ENCODE data around the gene SAMM50. TPM values are rescaled to one million over a fixed set of nuclear protein-coding genes. Genes with fewer than 3 reads are reported as not detected.

The SAMM50 gene
- polyA plus RNA-seq, result 79.5 TPM

- Mint-ChIP-seq H3K27me3 (peaks cover 5% of the 10 kb centered on the region), H3K27ac (peak within 1 kb of the TSS; percentile 88 to 96 (median 91)), H3K9me3 (no peaks in the 10 kb centered on the region), H3K4me3 (peak within 1 kb of the TSS; percentile 94 to 100 (median 98)), H3K4me1 (peaks cover 19 to 29% (median 22%) of the 10 kb centered on the region in 3 donors), H3K36me3 (peaks cover 10% of the 10 kb centered on the region)
Observed at GRCh38 chr22:43955040-43955882, at the start of gene SAMM50. SAMM50 (plus strand) TSS chr22:43955442; CDS start chr22:43955578, 136 bp downstream.

GRCh38 chr22:43905681-43906080, 49.6 kb upstream of the SAMM50 start:
- no peak overlapping the region for H3K4me3 Mint-ChIP-seq
- H3K27ac Mint-ChIP-seq, result no peak overlapping the region
- peaks cover 12% of the 10 kb centered on the region for H3K27me3 Mint-ChIP-seq
- H3K9me3 Mint-ChIP-seq, result no peaks in the 10 kb centered on the region
- no peaks in the 10 kb centered on the region for H3K4me1 Mint-ChIP-seq
- no peaks in the 10 kb centered on the region for H3K36me3 Mint-ChIP-seq

- Mint-ChIP-seq H3K4me3 (no peak overlapping the region), H3K4me1 (peaks cover 0 to 3% (median 0%) of the 10 kb centered on the region in 3 donors), H3K36me3 (no peaks in the 10 kb centered on the region), H3K9me3 (peaks cover 0 to 2% (median 0%) of the 10 kb centered on the region in 3 donors), H3K27ac (no peak overlapping the region), H3K27me3 (peaks cover 4% of the 10 kb centered on the region)
Observed at GRCh38 chr22:43909708-43910107, 45.5 kb upstream of the SAMM50 start.

GRCh38 chr22:43910178-43910695, 45.0 kb upstream of the SAMM50 start:
- H3K36me3 Mint-ChIP-seq, result no peaks in the 10 kb centered on the region
- peaks cover 0 to 2% (median 0%) of the 10 kb centered on the region in 3 donors for H3K9me3 Mint-ChIP-seq
- peaks cover 4% of the 10 kb centered on the region for H3K27me3 Mint-ChIP-seq
- no peak overlapping the region for H3K27ac Mint-ChIP-seq
- H3K4me3 Mint-ChIP-seq, result no peak overlapping the region
- peaks cover 0 to 3% (median 0%) of the 10 kb centered on the region in 3 donors for H3K4me1 Mint-ChIP-seq

GRCh38 chr22:43911351-43911750, 43.9 kb upstream of the SAMM50 start:
- Mint-ChIP-seq H3K36me3 (no peaks in the 10 kb centered on the region), H3K27ac (no peak overlapping the region), H3K27me3 (peaks cover 4% of the 10 kb centered on the region), H3K9me3 (peaks cover 0 to 2% (median 0%) of the 10 kb centered on the region in 3 donors), H3K4me1 (peaks cover 0 to 3% (median 0%) of the 10 kb centered on the region in 3 donors), H3K4me3 (no peak overlapping the region)

- peaks cover 0 to 2% (median 0%) of the 10 kb centered on the region in 3 donors for H3K9me3 Mint-ChIP-seq
- peaks cover 25% of the 10 kb centered on the region for H3K27me3 Mint-ChIP-seq
- H3K4me3 Mint-ChIP-seq, result no peak overlapping the region
Observed at GRCh38 chr22:43917521-43917920, 37.7 kb upstream of the SAMM50 start.

GRCh38 chr22:43919106-43919973, 35.9 kb upstream of the SAMM50 start:
- no peak overlapping the region for H3K4me3 Mint-ChIP-seq
- peaks cover 0 to 4% (median 4%) of the 10 kb centered on the region in 3 donors for H3K4me1 Mint-ChIP-seq
- H3K9me3 Mint-ChIP-seq, result no peaks in the 10 kb centered on the region
- H3K27me3 Mint-ChIP-seq, result peaks cover 31% of the 10 kb centered on the region
- no peaks in the 10 kb centered on the region for H3K36me3 Mint-ChIP-seq
- H3K27ac Mint-ChIP-seq, result no peak overlapping the region

More at GRCh38 chr22:43917521-43917920, 37.7 kb upstream of the SAMM50 start:
- Mint-ChIP-seq H3K4me1 (peaks cover 0 to 3% (median 0%) of the 10 kb centered on the region in 3 donors), H3K27ac (no peak overlapping the region), H3K36me3 (no peaks in the 10 kb centered on the region)

- no peak overlapping the region for H3K27ac Mint-ChIP-seq
- H3K9me3 Mint-ChIP-seq, result no peaks in the 10 kb centered on the region
- no peaks in the 10 kb centered on the region for H3K36me3 Mint-ChIP-seq
- no peak overlapping the region for H3K4me3 Mint-ChIP-seq
- peaks cover 0 to 6% (median 4%) of the 10 kb centered on the region in 3 donors for H3K4me1 Mint-ChIP-seq
- H3K27me3 Mint-ChIP-seq, result peaks cover 41% of the 10 kb centered on the region
Observed at GRCh38 chr22:43921370-43921769, 33.9 kb upstream of the SAMM50 start.

GRCh38 chr22:43922123-43922522, 33.1 kb upstream of the SAMM50 start:
- H3K4me1 Mint-ChIP-seq, result peaks cover 0 to 6% (median 4%) of the 10 kb centered on the region in 3 donors
- H3K9me3 Mint-ChIP-seq, result no peaks in the 10 kb centered on the region
- H3K27ac Mint-ChIP-seq, result no peak overlapping the region
- peaks cover 36% of the 10 kb centered on the region for H3K27me3 Mint-ChIP-seq
- H3K36me3 Mint-ChIP-seq, result no peaks in the 10 kb centered on the region
- H3K4me3 Mint-ChIP-seq, result peak overlapping the region in 1 of 4 donors; percentile 28

GRCh38 chr22:43923191-43923590, 32.1 kb upstream of the SAMM50 start:
- Mint-ChIP-seq H3K27ac (no peak overlapping the region), H3K4me3 (peak overlapping the region; percentile 37 to 98 (median 88)), H3K9me3 (no peaks in the 10 kb centered on the region), H3K4me1 (peaks cover 0 to 6% (median 4%) of the 10 kb centered on the region in 3 donors), H3K27me3 (peaks cover 29% of the 10 kb centered on the region), H3K36me3 (no peaks in the 10 kb centered on the region)

- H3K36me3 Mint-ChIP-seq, result no peaks in the 10 kb centered on the region
Observed at GRCh38 chr22:43923631-43924464, 31.4 kb upstream of the SAMM50 start, which contains the start of gene PNPLA3. PNPLA3 (plus strand) TSS chr22:43923805; CDS start chr22:43923912, 107 bp downstream.

GRCh38 chr22:43924877-43925276, 30.4 kb upstream of the SAMM50 start:
- peak overlapping the region; percentile 44 to 81 (median 71) for H3K4me3 Mint-ChIP-seq
- H3K9me3 Mint-ChIP-seq, result no peaks in the 10 kb centered on the region
- peak overlapping the region in 2 of 3 donors; percentile 27 to 67 for H3K27ac Mint-ChIP-seq
- no peaks in the 10 kb centered on the region for H3K36me3 Mint-ChIP-seq
- H3K4me1 Mint-ChIP-seq, result peaks cover 0 to 6% (median 4%) of the 10 kb centered on the region in 3 donors
- peaks cover 22% of the 10 kb centered on the region for H3K27me3 Mint-ChIP-seq

More at GRCh38 chr22:43923631-43924464, 31.4 kb upstream of the SAMM50 start, which contains the start of gene PNPLA3:
- Mint-ChIP-seq H3K27ac (no peak within 1 kb of the TSS), H3K4me3 (peak within 1 kb of the TSS; percentile 63 to 98 (median 88)), H3K4me1 (peaks cover 0 to 6% (median 4%) of the 10 kb centered on the region in 3 donors), H3K9me3 (no peaks in the 10 kb centered on the region), H3K27me3 (peaks cover 28% of the 10 kb centered on the region)

- H3K4me1 Mint-ChIP-seq, result peaks cover 0 to 6% (median 4%) of the 10 kb centered on the region in 3 donors
- no peaks in the 10 kb centered on the region for H3K36me3 Mint-ChIP-seq
- H3K27me3 Mint-ChIP-seq, result peaks cover 22% of the 10 kb centered on the region
- H3K27ac Mint-ChIP-seq, result peak overlapping the region in 1 of 3 donors; percentile 27
- peak overlapping the region; percentile 5 to 81 (median 64) for H3K4me3 Mint-ChIP-seq
- no peaks in the 10 kb centered on the region for H3K9me3 Mint-ChIP-seq
Observed at GRCh38 chr22:43925433-43926348, 29.6 kb upstream of the SAMM50 start.
